ENCODE data around the gene EPHA6. TPM values are rescaled to one million over a fixed set of nuclear protein-coding genes. Genes with fewer than 3 reads are reported as not detected.

Gene EPHA6
- total RNA-seq, 2 donors from 2014 or later, result 0.22 to 3.0 TPM

DNA sequence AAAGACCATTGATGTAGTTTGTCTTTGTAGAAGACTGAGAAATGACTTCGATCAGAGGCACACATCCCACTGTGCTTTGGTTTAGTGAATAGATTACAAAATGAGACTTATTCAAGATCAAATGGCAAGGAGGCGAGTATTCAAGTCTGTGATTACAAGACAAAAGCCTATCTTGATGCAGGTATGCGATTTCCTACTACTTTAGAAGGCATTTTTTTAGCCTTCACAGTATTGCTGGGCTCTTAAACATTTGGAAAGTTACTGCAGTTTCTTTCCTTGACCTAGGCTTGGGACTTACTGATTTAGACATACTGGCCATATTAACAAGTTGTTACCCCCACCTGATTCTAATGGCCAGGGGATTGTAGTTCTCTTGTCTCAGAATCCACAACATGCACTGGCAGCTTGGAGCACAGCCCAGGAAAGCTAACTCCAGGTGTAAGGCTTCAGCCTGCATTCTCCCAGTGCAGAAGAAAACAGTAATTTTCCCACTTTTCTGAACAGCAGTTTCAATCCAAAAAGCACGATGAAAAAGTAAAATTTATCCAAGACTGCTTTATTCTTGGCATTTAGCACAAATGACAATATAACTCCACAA lies 311.6 kb downstream of the EPHA6 start:
- Histone ChIP-seq H3K4me3 (no peak overlapping the region), H3K9ac (ENCODE audit: low read depth in 2 of 2, low read length in 2 of 2) (no peak overlapping the region), H3K36me3 (no peaks in the 10 kb centered on the region), H3K27ac (no peak overlapping the region), H3K4me1 (no peaks in the 10 kb centered on the region), H3K27me3 (no peaks in the 10 kb centered on the region), H3K9me3 (no peaks in the 10 kb centered on the region)
- intact Hi-C loops (cut with DNase I), result no loop called here
- no peak for DNase-seq
- TF ChIP-seq, protein P1, sequence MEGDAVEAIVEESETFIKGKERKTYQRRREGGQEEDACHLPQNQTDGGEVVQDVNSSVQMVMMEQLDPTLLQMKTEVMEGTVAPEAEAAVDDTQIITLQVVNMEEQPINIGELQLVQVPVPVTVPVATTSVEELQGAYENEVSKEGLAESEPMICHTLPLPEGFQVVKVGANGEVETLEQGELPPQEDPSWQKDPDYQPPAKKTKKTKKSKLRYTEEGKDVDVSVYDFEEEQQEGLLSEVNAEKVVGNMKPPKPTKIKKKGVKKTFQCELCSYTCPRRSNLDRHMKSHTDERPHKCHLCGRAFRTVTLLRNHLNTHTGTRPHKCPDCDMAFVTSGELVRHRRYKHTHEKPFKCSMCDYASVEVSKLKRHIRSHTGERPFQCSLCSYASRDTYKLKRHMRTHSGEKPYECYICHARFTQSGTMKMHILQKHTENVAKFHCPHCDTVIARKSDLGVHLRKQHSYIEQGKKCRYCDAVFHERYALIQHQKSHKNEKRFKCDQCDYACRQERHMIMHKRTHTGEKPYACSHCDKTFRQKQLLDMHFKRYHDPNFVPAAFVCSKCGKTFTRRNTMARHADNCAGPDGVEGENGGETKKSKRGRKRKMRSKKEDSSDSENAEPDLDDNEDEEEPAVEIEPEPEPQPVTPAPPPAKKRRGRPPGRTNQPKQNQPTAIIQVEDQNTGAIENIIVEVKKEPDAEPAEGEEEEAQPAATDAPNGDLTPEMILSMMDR (IDR thresholded peaks at IDR 0.05), result no peak

DNA sequence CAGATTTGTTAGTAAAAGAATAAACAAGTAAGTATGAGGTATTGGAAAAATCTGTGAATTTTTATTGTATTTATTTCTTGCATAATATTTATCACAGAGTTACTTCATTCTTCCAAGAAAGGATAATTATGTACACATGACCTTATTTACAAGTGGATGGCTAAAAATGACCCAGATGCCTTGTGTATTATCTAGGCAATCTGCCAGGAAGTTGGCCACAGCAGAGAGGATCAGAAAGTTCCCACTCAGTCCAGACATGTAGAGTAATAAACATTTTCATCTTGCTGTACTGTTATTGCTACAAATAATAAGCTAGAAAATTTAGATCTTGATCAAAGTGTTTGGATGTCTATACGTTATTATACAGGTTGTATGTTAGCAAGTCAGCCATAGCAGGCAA lies 317.1 kb downstream of the EPHA6 start:
- Histone ChIP-seq H3K4me1 (no peaks in the 10 kb centered on the region), H3K9ac (ENCODE audit: low read depth in 2 of 2, low read length in 2 of 2) (no peak overlapping the region), H3K9me3 (no peaks in the 10 kb centered on the region), H3K27me3 (no peaks in the 10 kb centered on the region), H3K27ac (no peak overlapping the region), H3K4me3 (no peak overlapping the region), H3K36me3 (no peaks in the 10 kb centered on the region)
- intact Hi-C loops (cut with DNase I), result no loop called here
- no peak for DNase-seq
- TF ChIP-seq, protein P1 (IDR thresholded peaks at IDR 0.05), result no peak

DNA sequence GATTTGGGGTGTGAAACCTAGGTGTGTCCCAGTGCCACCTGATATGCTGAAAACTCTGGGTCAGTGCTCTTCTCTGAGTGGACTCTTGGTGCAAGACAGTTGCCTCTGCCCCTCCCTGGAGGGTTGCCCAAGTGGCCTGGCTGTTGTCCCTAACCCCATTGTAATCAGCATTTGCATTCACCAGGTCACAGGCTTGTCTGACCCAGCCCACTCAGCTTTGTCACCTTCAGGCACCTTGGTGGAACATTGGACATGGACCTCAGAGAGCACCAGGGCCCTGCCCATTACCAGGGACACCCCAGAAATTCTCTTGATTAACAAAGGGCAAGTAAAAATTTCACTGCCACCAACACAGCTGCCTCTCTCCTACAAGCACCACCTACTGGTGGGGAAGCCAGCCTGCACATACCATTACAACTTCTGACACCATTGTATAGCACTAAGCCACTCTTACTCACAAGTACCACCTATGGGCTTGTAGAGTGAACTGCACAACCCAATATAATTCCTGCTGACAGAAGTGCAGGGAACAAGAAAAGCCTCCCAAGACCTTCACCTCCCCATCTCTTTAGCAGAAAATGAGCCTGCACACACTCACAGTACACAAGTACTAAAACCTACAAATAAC lies 324.6 kb downstream of the EPHA6 start:
- H3K27ac ChIP-seq, result no peak overlapping the region
- H3K9me3 ChIP-seq, result no peaks in the 10 kb centered on the region
- TF ChIP-seq, protein P1 (IDR thresholded peaks at IDR 0.05), result no peak
- no peaks in the 10 kb centered on the region for H3K36me3 ChIP-seq
- no peaks in the 10 kb centered on the region for H3K4me1 ChIP-seq
- no peak overlapping the region for H3K4me3 ChIP-seq
- H3K27me3 ChIP-seq, result no peaks in the 10 kb centered on the region
- H3K9ac ChIP-seq (ENCODE audit: low read depth in 2 of 2, low read length in 2 of 2), result no peak overlapping the region
- no peak for DNase-seq
- intact Hi-C loops (cut with DNase I), result no loop called here

GRCh38 chr3:97148931-97149330 lies 334.5 kb downstream of the EPHA6 start:
- Histone ChIP-seq H3K4me3 (no peak overlapping the region), H3K9me3 (no peaks in the 10 kb centered on the region), H3K9ac (ENCODE audit: low read depth in 2 of 2, low read length in 2 of 2) (no peak overlapping the region), H3K27me3 (no peaks in the 10 kb centered on the region), H3K4me1 (no peaks in the 10 kb centered on the region), H3K36me3 (no peaks in the 10 kb centered on the region), H3K27ac (no peak overlapping the region)
- intact Hi-C loops (cut with DNase I), result no loop called here
- TF ChIP-seq, protein P1 (IDR thresholded peaks at IDR 0.05), result no peak
- no peak for DNase-seq

GRCh38 chr3:97161169-97161568 lies 346.8 kb downstream of the EPHA6 start:
- Histone ChIP-seq H3K9me3 (no peaks in the 10 kb centered on the region), H3K27ac (no peak overlapping the region), H3K9ac (ENCODE audit: low read depth in 2 of 2, low read length in 2 of 2) (no peak overlapping the region), H3K36me3 (no peaks in the 10 kb centered on the region), H3K4me1 (no peaks in the 10 kb centered on the region), H3K4me3 (no peak overlapping the region), H3K27me3 (no peaks in the 10 kb centered on the region)
- TF ChIP-seq, protein P1 (IDR thresholded peaks at IDR 0.05), result no peak
- intact Hi-C loops (cut with DNase I), result no loop called here
- no peak for DNase-seq

Measured in colonic mucosa (tissue), 4 donors.